Gastroesophageal sphincter (tissue), 4 donors: Measurements from ENCODE around the gene CDYL. TPM values are rescaled to one million over a fixed set of nuclear protein-coding genes. Genes with fewer than 3 reads are reported as not detected.

Experiments used
- ATAC-seq: fragments of 150-250 bp; one replicate; pipeline ENCODE4 v1.9.1; 2016; ENCODE audit warnings: mild to moderate bottlenecking, moderate library complexity
- H3K27ac ChIP-seq, 4 donors: fragments of 200-600 bp; sonication (generic) in 3 of 4; 1 replicate in 3 of 4; 2 replicates in 1 of 4; pipeline ENCODE4 v1.5.1; 2016 to 2019
- H3K27me3 ChIP-seq: fragments of 200-600 bp; sonication (generic); one replicate; pipeline ENCODE4 v1.5.1; 2019
- H3K36me3 ChIP-seq, 2 donors: fragments of 200-600 bp; sonication (generic); one replicate each; pipeline ENCODE4 v1.5.1; 2019; ENCODE audit warnings: control low read depth in 1 of 2
- H3K4me1 ChIP-seq, 3 donors: fragments of 200-600 bp; sonication (generic); 1 replicate in 2 of 3; 2 replicates in 1 of 3; pipeline ENCODE4 v1.5.1; 2016 to 2019; ENCODE audit warnings: control low read depth in 2 of 3
- H3K4me3 ChIP-seq, 2 donors: fragments of 200-600 bp; sonication (generic); one replicate each; pipeline ENCODE4 v1.5.1; 2019; ENCODE audit warnings: mild to moderate bottlenecking in 1 of 2, moderate library complexity in 1 of 2
- H3K9me3 ChIP-seq, 3 donors: fragments of 200-600 bp; sonication (generic); one replicate each; pipeline ENCODE4 v1.5.1; 2017 to 2019; ENCODE audit warnings: control low read depth in 2 of 3
- EP300 ChIP-seq: sonication (generic); formaldehyde crosslinking; IDR thresholded peaks from one replicate; pipeline ENCODE4 v1.6.1; 2017; ENCODE audit warnings: antibody characterized with exemption, mild to moderate bottlenecking
- POLR2A ChIP-seq, 2 donors: fragments of 450-650 bp; IDR thresholded peaks; one replicate each; pipeline ENCODE4 v1.6.1; 2017; ENCODE audit warnings: antibody characterized with exemption in 2 of 2, mild to moderate bottlenecking in 2 of 2, moderate library complexity in 1 of 2
- POLR2AphosphoS5 ChIP-seq: sonication (generic); formaldehyde crosslinking; IDR thresholded peaks from one replicate; pipeline ENCODE4 v1.6.1; 2017; ENCODE audit warnings: antibody characterized with exemption
- WGBS, 2 donors: methylation state at CpG; one replicate each; pipeline ENCODE4 v1.1.5; 2018; ENCODE audit warnings: low coverage in 1 of 2; 5-methylcytosine and 5-hydroxymethylcytosine counted together
- total RNA-seq, 4 donors: library from RNA; depleted of rRNA; stranded (reverse); fragments of >200 nt; gene quantifications; one replicate each; pipeline ENCODE4 v1.1.0, GENCODE V29; 2016
- TF ChIP-seq, protein P1 (sequence below), 4 experiments: fragments of 200-600 bp in 2 of 4; fragments of 450-650 bp in 2 of 4; sonication (generic) in 1 of 4; IDR thresholded peaks; one replicate each; pipeline ENCODE4 v1.5.1; 2017 to 2019; ENCODE audit warnings: antibody characterized with exemption in 4 of 4, mild to moderate bottlenecking in 2 of 4, moderate library complexity in 2 of 4

Gene CDYL
- total RNA-seq, 4 donors from 2014 or later = 32.0 to 68.3 (median 54.0) TPM

DNA sequence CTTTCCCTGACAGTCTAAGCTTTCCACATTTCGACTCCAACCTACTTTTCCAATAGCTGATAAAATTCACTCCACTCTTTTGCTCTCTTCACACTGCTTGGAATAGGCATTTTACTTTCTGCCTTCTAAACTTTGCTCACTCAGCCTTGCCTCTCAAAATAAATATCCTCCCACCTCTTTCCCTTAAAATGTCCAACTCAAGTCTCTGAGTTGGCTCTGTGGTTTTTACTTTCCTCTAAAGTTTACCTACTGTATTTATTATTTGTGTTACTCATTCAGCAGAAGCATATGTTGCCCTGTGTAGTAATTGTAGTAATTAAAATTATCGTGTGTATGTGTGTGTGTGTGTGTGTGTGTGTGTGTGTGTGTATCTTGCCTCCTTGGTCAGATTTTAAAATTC lies 20.0 kb upstream of the CDYL start:
- H3K4me1 ChIP-seq = no peaks in the 10 kb centered on the region
- H3K9me3 ChIP-seq = no peaks in the 10 kb centered on the region
- H3K27ac ChIP-seq = no peak overlapping the region
- no peaks in the 10 kb centered on the region for H3K27me3 ChIP-seq
- ATAC-seq = no peak
- no peak for TF ChIP-seq POLR2AphosphoS5
- TF ChIP-seq EP300 = no peak
- no peak for TF ChIP-seq POLR2A (IDR thresholded peaks at IDR 0.05)
- TF ChIP-seq, protein P1, sequence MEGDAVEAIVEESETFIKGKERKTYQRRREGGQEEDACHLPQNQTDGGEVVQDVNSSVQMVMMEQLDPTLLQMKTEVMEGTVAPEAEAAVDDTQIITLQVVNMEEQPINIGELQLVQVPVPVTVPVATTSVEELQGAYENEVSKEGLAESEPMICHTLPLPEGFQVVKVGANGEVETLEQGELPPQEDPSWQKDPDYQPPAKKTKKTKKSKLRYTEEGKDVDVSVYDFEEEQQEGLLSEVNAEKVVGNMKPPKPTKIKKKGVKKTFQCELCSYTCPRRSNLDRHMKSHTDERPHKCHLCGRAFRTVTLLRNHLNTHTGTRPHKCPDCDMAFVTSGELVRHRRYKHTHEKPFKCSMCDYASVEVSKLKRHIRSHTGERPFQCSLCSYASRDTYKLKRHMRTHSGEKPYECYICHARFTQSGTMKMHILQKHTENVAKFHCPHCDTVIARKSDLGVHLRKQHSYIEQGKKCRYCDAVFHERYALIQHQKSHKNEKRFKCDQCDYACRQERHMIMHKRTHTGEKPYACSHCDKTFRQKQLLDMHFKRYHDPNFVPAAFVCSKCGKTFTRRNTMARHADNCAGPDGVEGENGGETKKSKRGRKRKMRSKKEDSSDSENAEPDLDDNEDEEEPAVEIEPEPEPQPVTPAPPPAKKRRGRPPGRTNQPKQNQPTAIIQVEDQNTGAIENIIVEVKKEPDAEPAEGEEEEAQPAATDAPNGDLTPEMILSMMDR (IDR thresholded peaks at IDR 0.05) = no peak
- no peak overlapping the region for H3K4me3 ChIP-seq
- WGBS, 2 donors = 63 to 88% methylated on average over 1 to 2 of the region's 2 CpGs
- no peaks in the 10 kb centered on the region for H3K36me3 ChIP-seq

DNA sequence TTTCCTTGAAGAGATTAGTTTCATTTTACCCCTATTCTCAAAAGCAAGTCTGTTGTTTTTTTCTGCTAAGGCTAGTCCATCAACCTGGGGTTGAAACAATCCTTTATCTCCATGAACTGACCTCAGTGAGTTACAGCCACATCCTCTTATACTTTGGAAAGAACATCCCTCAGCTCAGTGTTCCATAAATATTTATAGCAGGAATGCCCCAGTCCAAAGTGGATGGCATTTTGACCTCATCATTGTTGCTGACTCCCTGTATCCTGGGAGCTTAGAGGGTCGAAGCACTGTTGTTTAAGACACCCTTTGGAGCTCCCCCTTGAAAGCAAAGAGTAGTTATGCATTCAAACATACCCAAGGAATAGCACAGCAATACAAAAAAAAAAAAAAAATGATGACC lies 16.2 kb upstream of the CDYL start:
- no peak overlapping the region for H3K4me3 ChIP-seq
- WGBS, 2 donors = 29 to 63% methylated on average over 1 of the region's 1 CpG
- no peaks in the 10 kb centered on the region for H3K36me3 ChIP-seq
- H3K9me3 ChIP-seq = peaks cover 0 to 26% (median 0%) of the 10 kb centered on the region in 3 donors
- no peak overlapping the region for H3K27ac ChIP-seq
- TF ChIP-seq, protein P1 (IDR thresholded peaks at IDR 0.05) = no peak
- TF ChIP-seq POLR2AphosphoS5 (no peak), POLR2A (IDR thresholded peaks at IDR 0.05) (no peak), EP300 (no peak)
- no peaks in the 10 kb centered on the region for H3K4me1 ChIP-seq
- ATAC-seq = no peak
- no peaks in the 10 kb centered on the region for H3K27me3 ChIP-seq

DNA sequence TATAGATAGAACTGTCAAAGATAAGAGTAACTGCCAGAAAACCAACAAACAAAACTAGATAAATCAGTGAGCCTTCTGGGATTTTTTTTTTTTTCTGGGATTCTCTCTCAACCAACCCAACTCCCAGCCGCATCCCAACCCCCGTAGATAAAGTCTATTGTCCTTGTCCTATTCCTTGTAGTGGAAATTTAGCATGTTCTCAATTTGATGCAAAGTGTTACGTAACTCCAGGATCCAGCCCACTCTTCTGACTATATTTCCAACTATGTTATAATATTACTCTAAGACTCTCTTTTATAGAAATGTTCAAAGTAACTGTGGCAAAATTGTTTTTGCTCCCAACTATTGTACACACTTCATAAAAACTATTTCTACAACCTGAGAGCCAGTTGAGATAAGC lies 15.4 kb upstream of the CDYL start:
- TF ChIP-seq, protein P1 (IDR thresholded peaks at IDR 0.05) = no peak
- TF ChIP-seq POLR2AphosphoS5 (no peak), EP300 (no peak), POLR2A (IDR thresholded peaks at IDR 0.05) (no peak)
- no peak overlapping the region for H3K4me3 ChIP-seq
- no peaks in the 10 kb centered on the region for H3K36me3 ChIP-seq

DNA sequence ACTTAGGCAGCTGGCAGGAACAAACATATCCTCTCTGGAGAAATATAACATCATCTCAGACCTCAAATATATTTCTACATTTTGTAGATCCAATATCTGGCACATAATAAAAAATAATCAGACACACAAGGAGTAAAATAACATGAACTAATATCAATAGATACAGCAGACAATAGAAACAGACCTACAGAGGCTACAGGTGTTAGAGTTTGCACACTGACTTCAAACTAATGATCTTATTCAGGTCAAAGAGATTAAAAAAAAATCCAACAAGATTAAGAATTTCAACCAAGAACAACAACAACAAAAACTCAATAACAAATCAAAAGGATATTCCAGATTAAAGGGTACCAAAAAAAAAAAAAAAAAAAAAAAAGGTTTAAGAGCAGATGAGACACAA lies 13.9 kb upstream of the CDYL start:
- Histone ChIP-seq H3K36me3 (no peaks in the 10 kb centered on the region), H3K9me3 (peaks cover 0 to 37% (median 0%) of the 10 kb centered on the region in 3 donors), H3K27ac (no peak overlapping the region), H3K4me1 (no peaks in the 10 kb centered on the region), H3K27me3 (no peaks in the 10 kb centered on the region), H3K4me3 (no peak overlapping the region)
- TF ChIP-seq, protein P1 (IDR thresholded peaks at IDR 0.05) = no peak
- no peak for TF ChIP-seq POLR2AphosphoS5
- no peak for TF ChIP-seq EP300
- TF ChIP-seq POLR2A (IDR thresholded peaks at IDR 0.05) = no peak
- ATAC-seq = no peak

More for the DNA sequence above, 15.4 kb upstream of the CDYL start:
- H3K9me3 ChIP-seq = peaks cover 0 to 34% (median 0%) of the 10 kb centered on the region in 3 donors
- no peak for ATAC-seq
- no peaks in the 10 kb centered on the region for H3K4me1 ChIP-seq
- H3K27ac ChIP-seq = no peak overlapping the region
- 50 to 67% methylated on average over 3 of the region's 3 CpGs for WGBS, 2 donors
- no peaks in the 10 kb centered on the region for H3K27me3 ChIP-seq

DNA sequence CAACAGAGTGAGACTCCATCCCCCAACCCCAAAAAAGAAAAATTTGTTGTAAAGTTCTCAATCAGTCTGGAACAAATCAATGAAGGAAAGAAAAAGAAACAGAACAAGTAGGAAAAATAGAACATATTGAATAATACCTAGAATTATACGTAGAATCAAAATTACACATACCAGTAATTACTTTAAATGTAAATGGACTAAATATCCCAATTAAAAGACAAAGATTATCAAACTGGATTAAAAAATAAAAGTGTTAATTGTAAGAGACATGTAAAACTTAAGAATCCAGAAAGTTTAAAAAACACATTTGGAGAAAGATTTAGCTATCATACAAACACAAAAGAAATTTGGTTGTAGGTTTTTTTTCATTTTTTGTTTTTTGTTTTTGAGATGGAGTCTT lies 12.3 kb upstream of the CDYL start:
- H3K9me3 ChIP-seq = peaks cover 0 to 37% (median 0%) of the 10 kb centered on the region in 3 donors
- H3K27me3 ChIP-seq = no peaks in the 10 kb centered on the region
- H3K4me1 ChIP-seq = no peaks in the 10 kb centered on the region
- ATAC-seq = no peak
- H3K36me3 ChIP-seq = no peaks in the 10 kb centered on the region
- no peak overlapping the region for H3K27ac ChIP-seq
- H3K4me3 ChIP-seq = no peak overlapping the region
- WGBS, 2 donors = 95 to 100% methylated on average over 1 of the region's 1 CpG
- no peak for TF ChIP-seq POLR2A (IDR thresholded peaks at IDR 0.05)
- TF ChIP-seq, protein P1 (IDR thresholded peaks at IDR 0.05) = no peak
- no peak for TF ChIP-seq POLR2AphosphoS5
- no peak for TF ChIP-seq EP300
